ENCODE data around the gene POLD3. TPM values are rescaled to one million over a fixed set of nuclear protein-coding genes. Genes with fewer than 3 reads are reported as not detected.

The POLD3 gene
- polyA plus RNA-seq, 1 donor: 13.6 TPM

- DNase-seq: no peak
These were observed 99.4 kb downstream of the POLD3 start for GRCh38 chr11:74691755-74692154.

Other genes starting within 250 kb of the POLD3 start
- 4.6 TPM for gene PGM2L1, start 194.1 kb upstream of the POLD3 start, polyA plus RNA-seq (ENCODE audit: insufficient read length)
- gene KCNE3, start 125.0 kb upstream of the POLD3 start, polyA plus RNA-seq (ENCODE audit: insufficient read length): 2.5 TPM
- gene LIPT2, start 98.9 kb upstream of the POLD3 start, polyA plus RNA-seq (ENCODE audit: insufficient read length): 3.1 TPM
- gene CHRDL2, start 138.8 kb downstream of the POLD3 start, polyA plus RNA-seq (ENCODE audit: insufficient read length): 2.1 TPM
- gene RNF169, start 156.3 kb downstream of the POLD3 start, polyA plus RNA-seq (ENCODE audit: insufficient read length): 15.5 TPM

Measured in hindlimb muscle (tissue), 1 donor.